Sciatic nerve (tissue), 2 donors: Measurements from ENCODE around the gene PARD3B. TPM values are rescaled to one million over a fixed set of nuclear protein-coding genes. Genes with fewer than 3 reads are reported as not detected.

ENCODE experiments used
- ATAC-seq: fragments of 200-7000 bp; cut with Tn5 transposase; one replicate; pipeline ENCODE4 v1.9.1; 2020; ENCODE audit warnings: mild to moderate bottlenecking, moderate library complexity
- DNase-seq: peaks from one replicate; pipeline ENCODE4 v3.0.0-alpha.2; 2020; ENCODE audit warnings: low spot score
- intact Hi-C: fragments of 100-400 bp; cut with DNase I; formaldehyde crosslinking; loops from one replicate; pipeline ENCODE4 v1.14.2; 2022
- total RNA-seq: library from RNA; stranded (reverse); fragmentation: NEBNext Ultra II Directional; extraction: Animal tissue kit (Norgen Biotek cat#: 25700); gene quantifications from one replicate; pipeline ENCODE4 v1.2.1, GENCODE V29; 2021
- donor health status: DM: no; HTN: no; CAD: no.
- donor health status: DM: no; HTN: no; CAD: no.

Gene PARD3B
- total RNA-seq, 1 donor from 2014 or later: 100 TPM

DNA sequence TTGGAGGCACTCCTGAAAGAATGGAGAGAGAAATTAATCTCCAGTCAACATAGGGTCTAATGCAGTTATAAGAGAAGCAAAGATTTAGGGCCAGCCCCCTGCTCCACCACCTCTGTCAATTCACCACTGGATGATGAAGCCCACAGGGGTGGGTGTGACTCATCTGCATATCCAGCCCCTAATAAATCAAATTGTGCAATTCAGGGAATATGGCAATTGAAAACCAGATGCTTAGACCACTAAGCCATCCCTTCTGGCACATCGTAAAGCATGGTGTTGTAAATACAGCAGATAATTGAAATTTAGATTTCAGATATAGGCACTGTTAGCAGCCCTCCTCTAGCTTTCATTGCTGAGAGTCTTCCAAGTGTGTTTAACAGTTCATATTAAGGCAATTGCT, 541.4 kb downstream of the PARD3B start:
- no peak for DNase-seq
- intact Hi-C loops: no loop called here
- ATAC-seq: no peak

DNA sequence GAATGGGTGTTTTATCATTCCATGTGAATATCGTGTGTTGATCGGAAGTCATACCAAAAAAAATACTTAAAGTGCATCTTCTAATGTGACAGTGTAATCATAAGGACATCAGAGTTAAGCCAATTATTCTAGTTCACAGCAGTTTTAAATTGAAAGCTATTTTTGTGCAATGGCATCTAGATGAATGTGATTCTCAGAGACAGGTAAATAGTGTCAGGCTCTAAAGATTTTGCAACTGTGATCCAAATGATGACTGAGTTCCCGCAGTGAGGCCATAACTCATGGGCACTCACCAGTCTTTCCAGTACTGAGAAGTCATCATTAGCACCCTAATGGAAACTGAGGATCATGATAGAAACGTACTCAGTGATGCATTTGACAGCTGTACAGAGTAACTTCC, 542.6 kb downstream of the PARD3B start:
- intact Hi-C loops: no loop called here
- ATAC-seq (no peak), DNase-seq (no peak)

DNA sequence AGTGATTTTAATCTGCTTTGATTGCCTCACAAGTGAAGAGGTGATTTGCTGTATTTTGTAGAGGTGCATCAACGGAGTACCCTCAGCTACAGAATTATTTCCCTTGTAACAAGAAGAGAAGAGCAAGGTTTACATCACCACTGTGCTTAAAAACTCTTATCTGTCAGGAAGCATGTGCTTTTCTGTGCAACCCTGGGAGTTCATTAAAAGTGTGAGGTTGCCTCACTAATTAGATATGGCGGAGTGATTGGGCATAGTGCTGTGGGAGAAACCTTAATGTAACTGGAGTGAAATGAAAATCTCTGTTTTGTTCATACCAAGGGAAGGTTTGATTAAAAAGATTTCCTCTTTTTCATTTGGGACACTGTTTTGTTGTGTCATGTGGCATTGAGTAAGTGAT, 544.7 kb downstream of the PARD3B start:
- intact Hi-C loops: no loop called here
- no peak for DNase-seq
- no peak for ATAC-seq

DNA sequence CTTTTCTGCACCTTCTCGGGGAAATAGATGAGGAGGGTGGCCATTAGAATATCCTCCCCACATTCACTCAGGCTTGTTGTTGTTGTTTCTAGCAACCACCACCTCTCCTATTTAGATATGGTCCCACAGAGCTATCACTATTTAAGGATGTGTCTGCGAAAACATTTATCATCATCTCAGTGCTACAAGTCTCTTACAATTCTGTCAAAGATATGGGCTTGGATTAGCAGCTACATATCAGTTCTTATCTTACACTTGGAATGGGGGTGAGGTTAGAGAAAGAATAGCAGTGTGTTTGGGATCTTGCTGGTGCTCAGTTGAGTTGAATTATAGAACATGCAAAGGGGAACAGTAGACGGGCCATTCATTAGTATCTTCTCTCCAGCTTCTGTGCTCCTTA, 546.1 kb downstream of the PARD3B start:
- ATAC-seq (no peak), DNase-seq (no peak)
- intact Hi-C loops: no loop called here

DNA sequence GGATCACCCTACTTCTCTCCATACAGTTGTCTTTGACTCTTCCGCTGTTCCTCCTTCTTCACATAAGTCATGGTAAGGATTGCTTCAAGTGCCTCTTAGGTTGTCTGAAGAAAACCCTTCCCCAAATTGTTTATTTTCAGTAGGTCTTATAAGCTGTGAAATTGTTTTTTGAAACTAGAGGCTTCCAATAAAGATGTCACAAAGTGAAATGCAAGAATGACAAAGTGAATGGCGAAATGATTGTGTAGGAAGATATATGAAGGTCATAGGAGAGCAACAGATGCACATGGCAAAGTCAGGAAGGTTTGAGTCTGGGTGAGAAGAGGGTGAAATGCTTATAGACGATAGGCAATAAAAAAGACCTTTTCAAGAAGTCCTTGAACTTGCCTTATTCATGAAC, 548.8 kb downstream of the PARD3B start:
- ATAC-seq (no peak), DNase-seq (no peak)
- intact Hi-C loops: no loop called here

DNA sequence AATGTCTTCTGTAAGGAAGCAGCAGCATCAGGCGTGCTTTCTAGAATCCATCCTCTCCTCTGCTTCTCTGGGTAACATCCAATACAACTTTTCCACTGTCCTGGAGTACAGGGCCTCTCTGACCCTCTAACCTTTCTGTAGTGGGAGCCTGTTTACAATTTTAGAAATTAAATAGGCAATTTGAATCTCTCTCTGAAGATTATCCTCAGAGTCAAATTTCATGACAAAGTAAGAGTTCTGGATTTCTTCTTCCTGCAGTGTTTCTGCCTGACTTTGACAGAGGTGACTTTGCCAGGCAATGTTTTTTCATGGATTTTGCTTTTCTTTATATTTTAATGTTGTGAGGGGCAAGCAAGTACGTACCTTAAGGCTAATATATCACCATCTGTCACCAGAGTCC, 558.4 kb downstream of the PARD3B start:
- ATAC-seq (no peak), DNase-seq (no peak)
- intact Hi-C loops: no loop called here

DNA sequence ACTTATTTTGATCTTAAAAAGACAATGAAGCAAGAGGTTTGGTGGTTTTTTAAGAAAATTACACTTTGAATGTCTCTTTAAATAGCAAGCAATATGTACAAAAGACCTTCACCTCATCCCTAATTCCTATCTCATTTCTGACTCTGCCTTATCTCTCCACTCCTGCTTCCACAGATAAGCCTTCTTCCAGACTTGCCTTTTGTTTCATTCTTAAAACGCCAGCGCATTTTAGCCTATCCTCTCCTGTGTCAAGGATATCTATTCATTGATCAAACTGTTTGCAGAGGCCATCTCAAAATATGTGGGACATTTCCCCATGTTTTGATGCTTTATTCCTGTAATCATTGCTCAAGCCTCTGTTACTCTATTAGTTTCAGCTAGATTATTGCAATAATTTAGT, 562.5 kb downstream of the PARD3B start:
- intact Hi-C loops: no loop called here
- DNase-seq: no peak
- ATAC-seq: no peak

DNA sequence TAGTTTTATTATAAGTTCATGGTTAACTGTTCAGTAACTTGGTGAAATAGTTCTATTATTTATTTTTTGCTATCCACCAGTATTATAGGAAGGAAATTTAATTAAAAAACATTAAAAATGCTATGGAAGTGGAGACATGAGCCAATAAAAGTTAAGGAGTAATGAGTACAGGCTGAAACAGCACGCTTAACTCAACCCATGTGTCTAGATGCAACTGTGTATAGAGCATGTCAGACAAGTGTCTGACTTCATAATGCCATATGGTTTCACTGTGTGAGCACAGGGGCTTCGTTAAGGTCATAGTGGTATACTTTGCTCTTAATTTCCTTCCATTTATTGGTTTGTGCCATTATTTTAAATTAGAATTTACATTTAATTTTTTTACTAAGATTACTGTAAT, 570.2 kb downstream of the PARD3B start:
- intact Hi-C loops: no loop called here
- ATAC-seq: no peak

DNA sequence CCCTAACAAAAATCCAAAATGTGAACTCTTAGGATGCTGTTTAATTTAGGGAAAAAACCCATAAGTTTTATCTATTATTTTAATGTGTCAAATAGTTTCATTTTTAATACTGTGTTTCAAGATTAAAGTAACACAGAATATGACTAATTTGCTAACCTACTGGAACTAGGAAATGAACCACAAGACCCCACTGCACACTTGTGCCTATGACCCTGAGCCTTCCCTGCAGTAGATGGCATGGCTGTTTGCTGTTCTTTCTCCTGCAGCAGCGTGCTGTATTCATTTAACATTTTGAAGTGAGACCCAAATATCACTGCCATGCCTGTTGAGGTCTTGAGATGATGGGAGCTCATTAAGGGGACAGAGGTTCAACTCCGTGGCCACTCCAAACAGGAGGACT, 571.9 kb downstream of the PARD3B start:
- DNase-seq (no peak), ATAC-seq (no peak)
- intact Hi-C loops: no loop called here

More for the DNA sequence above, 570.2 kb downstream of the PARD3B start:
- no peak for DNase-seq

DNA sequence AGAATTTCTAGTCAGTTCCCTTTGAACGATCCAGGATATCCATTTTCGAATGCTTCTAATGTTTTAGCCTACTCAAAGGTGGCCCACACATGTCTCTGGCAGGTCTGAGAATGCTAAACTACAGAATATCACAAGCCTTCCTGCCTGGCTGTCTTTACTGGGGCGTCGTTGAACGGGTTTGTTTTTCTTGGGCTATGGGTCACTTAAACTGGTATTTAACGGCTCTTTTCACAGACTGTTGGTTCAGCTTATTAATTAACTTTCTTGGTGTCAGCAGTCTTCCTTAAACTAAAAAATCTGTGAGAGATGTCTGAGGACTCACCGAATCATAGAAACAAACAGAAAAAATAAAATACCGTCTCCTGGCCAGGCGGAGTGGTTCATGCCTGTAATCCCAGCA, 573.9 kb downstream of the PARD3B start:
- ATAC-seq: no peak
- intact Hi-C loops: no loop called here
- DNase-seq: no peak

DNA sequence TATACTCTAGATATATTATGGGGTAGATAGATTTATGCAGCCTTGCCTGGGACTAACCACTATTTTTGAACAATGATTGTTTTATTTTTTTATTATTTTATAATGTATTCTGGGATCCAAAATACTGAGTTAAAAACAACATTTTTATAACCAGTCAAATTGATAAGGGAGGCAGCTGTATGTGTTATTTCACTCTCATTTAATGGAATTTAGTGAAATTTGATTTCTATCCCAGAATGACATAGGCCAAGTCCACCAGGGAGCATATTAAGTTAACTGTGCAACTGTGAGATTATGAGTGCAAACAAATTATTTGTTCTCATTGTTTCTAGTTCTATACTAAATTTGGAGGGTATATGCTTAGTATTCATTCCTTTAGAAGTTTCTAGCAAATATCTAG, 583.5 kb downstream of the PARD3B start:
- no peak for DNase-seq
- ATAC-seq: no peak
- intact Hi-C loops: no loop called here

DNA sequence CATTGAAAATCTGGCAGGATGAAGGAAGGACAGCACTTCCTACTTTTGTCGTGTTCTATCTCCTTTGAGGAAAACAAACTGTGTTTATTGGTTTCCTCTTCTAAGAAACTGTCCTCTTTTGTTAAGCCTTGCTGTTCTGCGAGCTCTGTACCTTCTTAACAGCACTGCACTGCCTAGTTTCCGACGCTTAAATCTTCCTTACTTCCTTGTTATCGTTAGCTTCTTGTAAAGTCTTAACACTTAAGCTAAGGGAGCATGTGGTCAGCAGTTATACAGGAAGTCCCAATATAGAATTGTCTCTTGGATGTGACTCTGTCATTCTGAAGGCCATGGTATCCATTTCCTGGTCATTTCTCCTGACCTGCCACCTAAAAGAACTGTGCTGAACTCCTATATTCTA, 584.3 kb downstream of the PARD3B start:
- intact Hi-C loops: no loop called here
- ATAC-seq (no peak), DNase-seq (no peak)

DNA sequence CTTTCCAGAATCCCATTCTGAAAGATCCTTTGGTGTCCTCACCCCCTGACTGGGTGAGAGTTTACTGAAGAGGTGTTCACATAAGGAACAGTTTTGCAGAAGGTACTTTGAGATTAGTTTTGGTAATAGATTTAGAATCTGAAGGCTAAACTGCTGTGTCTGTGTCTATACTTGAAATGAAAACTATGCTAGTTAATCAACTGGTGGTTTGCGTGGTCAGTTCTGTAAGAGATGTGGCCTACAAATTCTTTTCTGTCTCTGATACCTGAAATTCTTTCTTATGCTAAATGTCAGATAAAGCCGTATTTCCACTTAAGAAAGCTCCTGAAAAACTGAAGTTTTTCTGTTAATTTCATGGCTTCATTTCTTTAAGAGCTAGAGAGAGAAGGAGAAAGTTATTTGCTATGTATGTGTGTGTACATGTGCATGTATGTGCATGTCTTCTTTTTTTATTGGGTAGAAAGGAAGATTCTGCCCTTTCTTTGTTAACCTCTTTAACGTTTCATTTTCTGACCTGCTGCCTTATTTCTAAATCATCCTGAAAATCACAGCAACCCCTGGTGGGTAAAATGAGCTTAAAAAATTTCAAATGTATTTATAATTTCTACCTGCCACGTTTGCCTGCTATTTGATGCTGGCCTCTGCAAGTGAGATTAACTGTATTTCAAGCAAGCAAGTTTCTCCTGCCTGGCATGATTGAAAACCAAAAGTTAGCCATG, 585.0 kb downstream of the PARD3B start:
- DNase-seq: no peak
- intact Hi-C loops: no loop called here
- ATAC-seq: no peak

DNA sequence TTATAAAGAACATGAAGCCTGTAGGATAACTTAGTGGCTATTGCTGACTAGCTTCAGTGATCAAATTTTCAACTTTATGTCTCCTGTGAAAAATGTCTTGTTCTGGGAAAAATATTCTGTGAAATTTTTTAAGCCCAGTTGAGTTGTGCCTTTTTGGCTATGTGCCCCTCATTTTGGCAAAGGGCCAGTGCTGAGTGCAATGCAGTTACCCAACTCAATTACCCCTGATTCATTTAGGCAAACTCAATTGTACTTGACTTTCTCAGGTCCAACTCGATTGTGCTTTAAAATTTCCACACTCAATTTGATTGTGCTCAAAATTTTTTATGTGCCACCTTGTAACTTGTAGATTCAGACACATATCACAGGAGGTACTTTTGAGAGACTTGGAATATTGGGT, 588.3 kb downstream of the PARD3B start:
- peak; percentile 48 for ATAC-seq
- intact Hi-C loops: no loop called here
- peak; percentile 75 for DNase-seq

DNA sequence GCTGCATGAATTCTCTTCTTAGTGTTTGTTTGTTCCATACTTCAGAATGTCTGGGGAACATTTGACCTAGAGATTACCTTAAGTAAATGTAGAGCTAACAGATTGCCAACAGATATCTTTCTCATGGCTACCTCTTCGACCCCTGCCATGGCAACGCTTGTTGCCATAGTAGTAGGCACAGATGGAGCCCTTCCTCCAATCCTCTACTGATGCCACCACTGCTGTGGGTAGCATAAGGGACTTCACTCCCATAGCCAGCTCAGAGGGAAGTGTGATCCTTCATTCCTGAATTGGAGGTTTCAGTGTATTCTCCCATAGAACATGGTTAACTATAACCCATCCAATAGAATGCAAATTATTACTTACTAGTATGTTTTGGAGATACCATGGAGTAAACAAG, 593.5 kb downstream of the PARD3B start:
- DNase-seq (no peak), ATAC-seq (no peak)
- intact Hi-C loops: no loop called here

DNA sequence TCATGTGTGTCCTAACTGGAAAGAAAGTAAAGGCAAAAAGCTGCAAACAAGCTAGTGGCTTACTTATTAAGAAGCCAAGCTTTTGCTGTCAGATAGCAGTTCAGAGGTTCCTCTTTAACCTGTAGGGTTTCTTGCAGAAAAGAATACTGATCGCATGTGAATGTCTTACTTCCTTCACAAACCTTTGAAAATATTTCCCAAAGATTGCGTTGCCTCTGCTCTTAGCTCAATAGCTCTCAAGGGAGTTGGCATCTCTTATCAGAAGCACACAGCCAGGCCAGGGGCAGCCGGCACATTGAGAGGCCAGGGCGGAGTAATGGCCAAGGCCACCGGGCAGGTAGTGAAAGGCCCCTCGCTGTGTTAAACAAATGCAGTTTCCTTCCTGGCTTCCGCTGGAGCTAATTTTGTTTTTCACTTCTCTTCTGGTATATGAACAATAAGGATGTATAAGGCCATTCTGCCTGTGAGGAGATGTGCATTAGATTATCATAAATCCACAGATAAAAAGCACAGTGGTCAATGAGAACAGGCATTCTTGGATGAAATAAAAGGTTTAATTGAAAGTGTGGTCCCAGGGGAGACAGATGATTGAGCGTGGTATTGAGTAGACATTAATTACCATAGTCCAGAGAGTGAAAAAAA, 594.7 kb downstream of the PARD3B start:
- DNase-seq (no peak), ATAC-seq (no peak)
- intact Hi-C loops: no loop called here

DNA sequence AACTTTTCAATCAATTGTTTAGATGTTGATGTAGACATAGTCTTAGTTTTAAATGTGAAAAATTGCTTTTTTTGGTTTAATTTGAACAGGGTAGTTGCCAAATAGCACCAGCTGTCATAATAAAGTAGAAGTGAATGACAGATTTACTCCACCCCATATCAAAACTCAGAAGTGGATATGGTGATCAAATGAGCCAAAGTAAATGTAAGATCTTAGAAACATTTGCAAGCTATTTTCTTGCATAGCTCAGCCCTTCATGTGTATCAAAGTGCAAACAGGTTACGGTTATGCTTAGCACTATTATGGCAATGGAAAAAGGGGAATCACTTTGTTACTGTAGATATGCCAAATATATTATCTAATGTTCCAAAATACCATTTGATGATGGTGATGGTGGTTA, 596.1 kb downstream of the PARD3B start:
- ATAC-seq: no peak
- no peak for DNase-seq
- intact Hi-C loops: no loop called here

DNA sequence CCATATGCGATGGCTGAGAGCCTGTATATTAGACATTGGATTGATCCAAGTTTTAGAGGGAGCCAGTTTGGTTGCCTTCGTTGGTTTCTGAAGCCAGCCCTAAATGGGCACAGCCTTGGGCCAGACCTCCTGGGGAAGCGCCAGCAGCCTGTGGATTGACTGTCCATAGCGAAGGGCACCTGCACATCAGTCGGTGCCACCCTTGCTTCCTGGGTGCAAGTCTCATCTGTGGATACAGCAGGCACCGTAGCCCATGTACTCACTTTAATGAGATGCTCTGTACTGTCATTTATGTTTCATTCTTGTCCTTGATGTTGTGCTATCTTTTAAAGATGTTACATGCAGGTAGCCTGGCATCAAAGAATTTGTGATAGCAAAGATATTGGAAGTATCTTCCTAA, 600.6 kb downstream of the PARD3B start:
- intact Hi-C loops: no loop called here
- DNase-seq (no peak), ATAC-seq (no peak)

DNA sequence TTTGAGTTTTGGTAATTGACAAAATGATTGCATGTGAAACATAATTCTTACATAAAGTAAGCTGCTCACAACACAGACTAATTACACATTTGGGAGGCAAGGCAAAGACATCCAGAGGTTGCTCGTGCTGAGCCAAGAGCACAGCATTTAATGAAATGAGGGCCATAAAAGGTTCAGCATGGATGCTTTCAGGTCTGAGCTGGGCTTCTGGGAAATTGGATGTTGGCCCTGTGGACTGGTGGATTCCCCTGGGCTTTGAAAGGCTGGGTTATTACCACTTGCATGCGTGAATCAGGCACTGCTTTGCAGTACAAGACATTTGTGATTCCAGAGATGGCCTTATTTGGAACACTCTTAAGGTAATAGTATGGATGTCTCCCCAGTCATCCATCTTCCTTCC, 603.5 kb downstream of the PARD3B start:
- DNase-seq (no peak), ATAC-seq (no peak)
- intact Hi-C loops: no loop called here

DNA sequence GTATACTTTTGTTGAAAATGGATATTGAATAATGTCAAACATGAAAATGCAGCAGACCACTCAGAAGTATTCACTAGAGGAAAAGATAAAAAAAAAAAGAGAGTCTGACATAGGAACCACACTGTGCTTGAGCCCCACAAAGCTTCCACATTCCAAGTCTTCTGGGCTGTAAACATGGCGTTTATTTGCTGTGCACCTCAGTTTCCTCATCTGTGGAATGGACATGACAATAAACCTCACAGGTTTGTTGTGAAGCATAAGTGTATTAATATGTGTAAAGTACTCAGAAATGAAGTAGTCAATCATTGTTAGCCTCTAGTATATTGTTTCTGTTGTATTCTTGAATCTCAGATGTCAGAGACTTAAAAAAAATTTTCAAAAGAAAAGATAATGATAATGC, 611.2 kb downstream of the PARD3B start:
- DNase-seq: no peak
- intact Hi-C loops: no loop called here
- no peak for ATAC-seq

DNA sequence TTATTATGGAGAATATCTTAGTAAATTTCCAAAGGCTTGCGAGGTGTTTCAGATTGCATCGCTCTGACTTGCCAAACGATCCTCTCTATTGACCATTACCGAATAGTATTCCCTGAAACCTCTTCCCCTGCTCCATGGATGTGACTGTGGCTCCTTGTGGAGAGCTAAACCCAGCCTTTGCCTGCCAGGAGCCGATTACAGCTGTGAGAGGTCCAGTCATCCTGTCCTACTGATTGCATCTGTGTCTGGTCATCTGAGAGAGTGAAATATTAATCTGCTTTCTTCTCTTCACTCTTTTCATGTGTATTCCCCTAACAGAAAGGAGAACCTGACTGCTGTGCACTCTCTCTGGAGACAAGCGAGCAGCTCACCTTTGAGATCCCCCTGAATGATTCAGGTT, 613.1 kb downstream of the PARD3B start:
- intact Hi-C loops: no loop called here
- no peak for DNase-seq
- ATAC-seq: no peak
